Measurements from ENCODE around the gene ZNF175. TPM values are rescaled to one million over a fixed set of nuclear protein-coding genes. Genes with fewer than 3 reads are reported as not detected.

The ZNF175 gene
- total RNA-seq, 2 experiments from 2014 or later: 7.1 to 7.9 TPM

GRCh38 chr19:51595190-51596175, 24.4 kb downstream of the ZNF175 start:
- no peak for DNase-seq
- Mint-ChIP-seq H3K4me1 (ENCODE audit: low read depth) (peaks cover 16% of the 10 kb centered on the region), H3K9me3 (peaks cover 8% of the 10 kb centered on the region), H3K27ac (no peak overlapping the region), H3K4me3 (peak overlapping the region; percentile 81), H3K36me3 (peaks cover 2% of the 10 kb centered on the region), H3K27me3 (peaks cover 9% of the 10 kb centered on the region)
- intact Hi-C loops (cut with micrococcal nuclease): loop anchor here (1.0 to 10.0 kb wide), 2 partner anchors 28 to 201 kb away; partner anchors contain the start of gene C19orf84
- POLR2A ChIA-PET: no interaction called here
- CTCF ChIA-PET: interaction anchor here (0.7 to 1.9 kb wide), 4 partner anchors 12 to 417 kb away, joined by 3 to 7 read pairs (median 3); no protein-coding TSS in a partner anchor

GRCh38 chr19:51598159-51598915, 27.3 kb downstream of the ZNF175 start:
- intact Hi-C loops (cut with micrococcal nuclease): loop anchor here (10.0 kb wide), 1 partner anchor 204 kb away; the partner anchor contains the start of gene C19orf84
- no peak overlapping the region for H3K4me3 Mint-ChIP-seq
- no peak overlapping the region for H3K27ac Mint-ChIP-seq
- ChIA-PET POLR2A (interaction anchor here (0.6 kb wide), 1 partner anchor 32 kb away, joined by 6 read pairs; no protein-coding TSS in a partner anchor), CTCF (no interaction called here)
- no peak for DNase-seq
- peaks cover 29% of the 10 kb centered on the region for H3K27me3 Mint-ChIP-seq
- H3K36me3 Mint-ChIP-seq: peaks cover 5% of the 10 kb centered on the region
- peaks cover 14% of the 10 kb centered on the region for H3K4me1 Mint-ChIP-seq (ENCODE audit: low read depth)
- no peaks in the 10 kb centered on the region for H3K9me3 Mint-ChIP-seq

GRCh38 chr19:51599084-51599483, 28.0 kb downstream of the ZNF175 start:
- DNase-seq: no peak
- intact Hi-C loops (cut with micrococcal nuclease): loop anchor here (10.0 kb wide), 1 partner anchor 204 kb away; the partner anchor contains the start of gene C19orf84
- Mint-ChIP-seq H3K27me3 (peaks cover 30% of the 10 kb centered on the region), H3K4me1 (ENCODE audit: low read depth) (peaks cover 7% of the 10 kb centered on the region), H3K36me3 (peaks cover 5% of the 10 kb centered on the region), H3K4me3 (no peak overlapping the region), H3K9me3 (no peaks in the 10 kb centered on the region), H3K27ac (no peak overlapping the region)
- CTCF ChIA-PET: interaction anchor here (1.6 kb wide), 1 partner anchor 15 kb away, joined by 3 read pairs; no protein-coding TSS in a partner anchor
- POLR2A ChIA-PET: no interaction called here

GRCh38 chr19:51600940-51601580, 30.0 kb downstream of the ZNF175 start:
- intact Hi-C loops (cut with micrococcal nuclease): no loop called here
- CTCF ChIA-PET: interaction anchor here (1.2 kb wide), 1 partner anchor 57 kb away, joined by 4 read pairs; no protein-coding TSS in a partner anchor
- no peak overlapping the region for H3K4me3 Mint-ChIP-seq

GRCh38 chr19:51602189-51602854, 31.2 kb downstream of the ZNF175 start:
- ChIA-PET CTCF (interaction anchor here (1.7 kb wide), 1 partner anchor 55 kb away, joined by 6 read pairs; no protein-coding TSS in a partner anchor), POLR2A (no interaction called here)
- Mint-ChIP-seq H3K27me3 (peaks cover 34% of the 10 kb centered on the region), H3K27ac (no peak overlapping the region), H3K9me3 (no peaks in the 10 kb centered on the region), H3K4me3 (no peak overlapping the region), H3K4me1 (ENCODE audit: low read depth) (peaks cover 12% of the 10 kb centered on the region), H3K36me3 (peaks cover 5% of the 10 kb centered on the region)
- no peak for DNase-seq
- intact Hi-C loops (cut with micrococcal nuclease): no loop called here

More at GRCh38 chr19:51600940-51601580, 30.0 kb downstream of the ZNF175 start:
- H3K36me3 Mint-ChIP-seq: peaks cover 5% of the 10 kb centered on the region
- H3K27ac Mint-ChIP-seq: no peak overlapping the region
- POLR2A ChIA-PET: no interaction called here
- peaks cover 34% of the 10 kb centered on the region for H3K27me3 Mint-ChIP-seq
- no peak for DNase-seq
- H3K4me1 Mint-ChIP-seq (ENCODE audit: low read depth): no peaks in the 10 kb centered on the region
- H3K9me3 Mint-ChIP-seq: no peaks in the 10 kb centered on the region

GRCh38 chr19:51607077-51607476, 36.0 kb downstream of the ZNF175 start:
- Mint-ChIP-seq H3K36me3 (peaks cover 3% of the 10 kb centered on the region), H3K27ac (no peak overlapping the region), H3K27me3 (peaks cover 25% of the 10 kb centered on the region), H3K9me3 (no peaks in the 10 kb centered on the region), H3K4me3 (no peak overlapping the region), H3K4me1 (ENCODE audit: low read depth) (peaks cover 20% of the 10 kb centered on the region)
- ChIA-PET POLR2A (no interaction called here), CTCF (interaction anchor here (1.0 to 1.6 kb wide), 3 partner anchors 12 to 50 kb away, joined by 3 to 5 read pairs (median 3); no protein-coding TSS in a partner anchor)
- intact Hi-C loops (cut with micrococcal nuclease): no loop called here
- peak; percentile 71 for DNase-seq

GRCh38 chr19:51607920-51608562, 37.0 kb downstream of the ZNF175 start:
- intact Hi-C loops (cut with micrococcal nuclease): no loop called here
- ChIA-PET CTCF (interaction anchor here (0.6 to 1.1 kb wide), 6 partner anchors 13 to 104 kb away, joined by 3 to 4 read pairs (median 3); no protein-coding TSS in a partner anchor), POLR2A (no interaction called here)
- Mint-ChIP-seq H3K4me1 (ENCODE audit: low read depth) (peaks cover 20% of the 10 kb centered on the region), H3K9me3 (peaks cover 7% of the 10 kb centered on the region), H3K36me3 (peaks cover 4% of the 10 kb centered on the region), H3K27ac (no peak overlapping the region), H3K4me3 (no peak overlapping the region), H3K27me3 (peaks cover 28% of the 10 kb centered on the region)
- DNase-seq: peak; percentile 78

- Mint-ChIP-seq H3K27me3 (peaks cover 35% of the 10 kb centered on the region), H3K27ac (no peak overlapping the region), H3K4me3 (no peak overlapping the region), H3K36me3 (peaks cover 2% of the 10 kb centered on the region), H3K4me1 (ENCODE audit: low read depth) (peaks cover 20% of the 10 kb centered on the region), H3K9me3 (peaks cover 8% of the 10 kb centered on the region)
- DNase-seq: no peak
- ChIA-PET POLR2A (no interaction called here), CTCF (interaction anchor here (1.3 kb wide), 1 partner anchor 138 kb away, joined by 4 read pairs; no protein-coding TSS in a partner anchor)
- intact Hi-C loops (cut with micrococcal nuclease): no loop called here
Measured at GRCh38 chr19:51610576-51610975, 39.5 kb downstream of the ZNF175 start.

GRCh38 chr19:51614789-51615188, 43.7 kb downstream of the ZNF175 start:
- no peak overlapping the region for H3K27ac Mint-ChIP-seq
- peaks cover 38% of the 10 kb centered on the region for H3K27me3 Mint-ChIP-seq
- DNase-seq: no peak
- intact Hi-C loops (cut with micrococcal nuclease): no loop called here
- CTCF ChIA-PET: interaction anchor here (0.6 to 1.5 kb wide), 5 partner anchors 15 to 141 kb away, joined by 3 to 5 read pairs (median 3); no protein-coding TSS in a partner anchor
- POLR2A ChIA-PET: no interaction called here
- H3K4me3 Mint-ChIP-seq: no peak overlapping the region
- H3K36me3 Mint-ChIP-seq: peaks cover 2% of the 10 kb centered on the region
- H3K4me1 Mint-ChIP-seq (ENCODE audit: low read depth): no peaks in the 10 kb centered on the region
- H3K9me3 Mint-ChIP-seq: peaks cover 8% of the 10 kb centered on the region

- POLR2A ChIA-PET: no interaction called here
Measured at GRCh38 chr19:51615991-51616390, 44.9 kb downstream of the ZNF175 start.

More at GRCh38 chr19:51615991-51616390, 44.9 kb downstream of the ZNF175 start:
- no peaks in the 10 kb centered on the region for H3K4me1 Mint-ChIP-seq (ENCODE audit: low read depth)
- no peak for DNase-seq
- H3K36me3 Mint-ChIP-seq: peaks cover 2% of the 10 kb centered on the region
- H3K27ac Mint-ChIP-seq: no peak overlapping the region
- intact Hi-C loops (cut with micrococcal nuclease): no loop called here
- H3K9me3 Mint-ChIP-seq: peaks cover 8% of the 10 kb centered on the region
- CTCF ChIA-PET: no interaction called here
- H3K27me3 Mint-ChIP-seq: peaks cover 38% of the 10 kb centered on the region
- no peak overlapping the region for H3K4me3 Mint-ChIP-seq

Data from activated CD4-positive, alpha-beta memory T cell treated with anti-CD3 and anti-CD28 coated beads for 36 hours (primary cell).